Measurements from ENCODE around the gene ACSF3.

DNA sequence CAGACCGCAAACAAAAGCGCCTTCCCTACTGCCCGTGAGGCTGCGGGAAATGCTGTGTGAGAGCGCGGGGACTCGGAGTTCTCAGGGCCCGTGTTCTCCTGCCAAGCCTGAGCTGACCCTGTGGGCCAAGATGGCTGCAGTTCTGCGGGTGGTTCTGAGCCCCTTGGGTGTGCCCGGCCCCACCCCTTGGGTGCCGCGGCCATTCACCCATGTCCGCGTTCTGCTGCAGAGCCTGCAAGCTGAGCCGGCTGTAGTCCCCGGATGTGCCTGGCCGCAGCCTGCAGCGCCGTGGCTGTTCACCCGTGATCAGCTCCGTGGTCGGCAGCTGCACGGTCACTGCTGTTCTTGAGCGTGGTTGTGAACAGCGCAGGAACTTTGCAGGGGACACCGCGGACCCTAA lies 20.0 kb downstream of the ACSF3 start:
- TF ChIP-seq CTCF (IDR thresholded peaks at IDR 0.05 in 2 of 3, conservative IDR thresholded peaks at IDR 0.05 in 1 of 3; ENCODE audit: borderline replicate concordance in 1 of 3, insufficient read depth in 1 of 3, low read depth in 2 of 3, low read length in 2 of 3): no peak
- no peak for TF ChIP-seq YY1 (IDR thresholded peaks at IDR 0.05; ENCODE audit: extremely low read depth, insufficient replicate concordance, low read depth, low read length)
- no peak for TF ChIP-seq POLR2A (IDR thresholded peaks at IDR 0.05; ENCODE audit: borderline replicate concordance, extremely low read depth, insufficient read depth, insufficient read length)
- TF ChIP-seq SP1 (IDR thresholded peaks at IDR 0.05; ENCODE audit: low read depth): no peak
- TF ChIP-seq RAD21 (IDR thresholded peaks at IDR 0.05; ENCODE audit: low read depth): no peak
- no peak for TF ChIP-seq SIN3A (IDR thresholded peaks at IDR 0.05; ENCODE audit: low read depth)
- TF ChIP-seq, protein P1, sequence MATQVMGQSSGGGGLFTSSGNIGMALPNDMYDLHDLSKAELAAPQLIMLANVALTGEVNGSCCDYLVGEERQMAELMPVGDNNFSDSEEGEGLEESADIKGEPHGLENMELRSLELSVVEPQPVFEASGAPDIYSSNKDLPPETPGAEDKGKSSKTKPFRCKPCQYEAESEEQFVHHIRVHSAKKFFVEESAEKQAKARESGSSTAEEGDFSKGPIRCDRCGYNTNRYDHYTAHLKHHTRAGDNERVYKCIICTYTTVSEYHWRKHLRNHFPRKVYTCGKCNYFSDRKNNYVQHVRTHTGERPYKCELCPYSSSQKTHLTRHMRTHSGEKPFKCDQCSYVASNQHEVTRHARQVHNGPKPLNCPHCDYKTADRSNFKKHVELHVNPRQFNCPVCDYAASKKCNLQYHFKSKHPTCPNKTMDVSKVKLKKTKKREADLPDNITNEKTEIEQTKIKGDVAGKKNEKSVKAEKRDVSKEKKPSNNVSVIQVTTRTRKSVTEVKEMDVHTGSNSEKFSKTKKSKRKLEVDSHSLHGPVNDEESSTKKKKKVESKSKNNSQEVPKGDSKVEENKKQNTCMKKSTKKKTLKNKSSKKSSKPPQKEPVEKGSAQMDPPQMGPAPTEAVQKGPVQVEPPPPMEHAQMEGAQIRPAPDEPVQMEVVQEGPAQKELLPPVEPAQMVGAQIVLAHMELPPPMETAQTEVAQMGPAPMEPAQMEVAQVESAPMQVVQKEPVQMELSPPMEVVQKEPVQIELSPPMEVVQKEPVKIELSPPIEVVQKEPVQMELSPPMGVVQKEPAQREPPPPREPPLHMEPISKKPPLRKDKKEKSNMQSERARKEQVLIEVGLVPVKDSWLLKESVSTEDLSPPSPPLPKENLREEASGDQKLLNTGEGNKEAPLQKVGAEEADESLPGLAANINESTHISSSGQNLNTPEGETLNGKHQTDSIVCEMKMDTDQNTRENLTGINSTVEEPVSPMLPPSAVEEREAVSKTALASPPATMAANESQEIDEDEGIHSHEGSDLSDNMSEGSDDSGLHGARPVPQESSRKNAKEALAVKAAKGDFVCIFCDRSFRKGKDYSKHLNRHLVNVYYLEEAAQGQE (IDR thresholded peaks at IDR 0.05; ENCODE audit: low read depth): no peak
- TF ChIP-seq EZH2 (IDR thresholded peaks at IDR 0.05): no peak
- TF ChIP-seq, protein P2, sequence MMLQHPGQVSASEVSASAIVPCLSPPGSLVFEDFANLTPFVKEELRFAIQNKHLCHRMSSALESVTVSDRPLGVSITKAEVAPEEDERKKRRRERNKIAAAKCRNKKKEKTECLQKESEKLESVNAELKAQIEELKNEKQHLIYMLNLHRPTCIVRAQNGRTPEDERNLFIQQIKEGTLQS (IDR thresholded peaks at IDR 0.05): no peak
- TF ChIP-seq POLR2AphosphoS5 (IDR thresholded peaks at IDR 0.05; ENCODE audit: low read depth, low read length): no peak
- no peak for TF ChIP-seq ZFX (IDR thresholded peaks at IDR 0.05)
